HEK293 (cell line): ENCODE results near the gene FCMR.

Source experiments
- CTCF ChIA-PET: fragments of 350-600 bp; formaldehyde crosslinking; extraction: SDS; loops from one replicate; lab custom pipeline; 2021; ENCODE audit warnings: antibody characterized with exemption; lab: Yijun Ruan, JAX
- POLR2A ChIA-PET: fragments of 300-600 bp; formaldehyde crosslinking; extraction: SDS; loops from one replicate; lab custom pipeline; 2020; ENCODE audit warnings: antibody characterized with exemption, inconsistent platforms; lab: Yijun Ruan, JAX
- H3K27ac ChIP-seq: fragments of 200-500 bp; sonication (Bioruptor generic); 2 replicates; pipeline ENCODE4 v1.5.1; 2014; ENCODE audit warnings: low read depth, low read length, control low read depth, inconsistent platforms; ENCODE audit errors: extremely low read depth
- H3K36me3 ChIP-seq, 2 experiments: fragments of 200-500 bp in 1 of 2; sonication (Bioruptor generic) in 1 of 2; 1 replicate in 1 of 2; 2 replicates in 1 of 2; pipeline ENCODE4 v1.5.1; 2014 to 2017; ENCODE audit warnings: inconsistent platforms in 2 of 2, low read length in 2 of 2; ENCODE audit not compliant: control insufficient read depth in 2 of 2, insufficient read depth in 1 of 2
- H3K4me1 ChIP-seq: fragments of 200-500 bp; sonication (Bioruptor generic); 2 replicates; pipeline ENCODE4 v1.5.1; 2014; ENCODE audit warnings: mild to moderate bottlenecking, low read length, inconsistent platforms; ENCODE audit not compliant: control insufficient read depth, insufficient read depth
- H3K4me3 ChIP-seq: 2 replicates; pipeline ENCODE4 v1.5.1; 2011; ENCODE audit warnings: low read depth, mild to moderate bottlenecking, control low read depth, low read length, moderate library complexity
- H3K9me3 ChIP-seq: fragments of 200-500 bp; sonication (Bioruptor generic); 2 replicates; pipeline ENCODE4 v1.5.1; 2014; ENCODE audit warnings: low read depth, low read length, inconsistent platforms; ENCODE audit not compliant: control insufficient read depth, insufficient read depth
- GLIS1 ChIP-seq: fragments of 450-650 bp; formaldehyde crosslinking; IDR thresholded peaks from 2 replicates; pipeline ENCODE4 v1.5.1; 2016; ENCODE audit warnings: missing biosample characterization, missing genetic modification characterization
- HOXA7 ChIP-seq: sonication (generic); formaldehyde crosslinking; IDR thresholded peaks from 2 replicates; pipeline ENCODE4 v1.8.1; 2022; ENCODE audit warnings: missing genetic modification reagents, borderline replicate concordance
- PRDM1 ChIP-seq: fragments of 450-650 bp; formaldehyde crosslinking; IDR thresholded peaks from 2 replicates; pipeline ENCODE4; 2016; ENCODE audit warnings: missing biosample characterization, missing genetic modification characterization
- TRIM28 ChIP-seq: IDR thresholded peaks from 2 replicates; pipeline ENCODE4 v1.6.1; 2011; ENCODE audit warnings: low read length, control low read depth, borderline replicate concordance
- ZBTB17 ChIP-seq: fragments of 450-650 bp; formaldehyde crosslinking; IDR thresholded peaks from 2 replicates; pipeline ENCODE4 v1.5.1; 2016; ENCODE audit warnings: missing biosample characterization, missing genetic modification characterization
- ZBTB21 ChIP-seq: fragments of 450-650 bp; formaldehyde crosslinking; IDR thresholded peaks from 2 replicates; pipeline ENCODE4 v1.5.1; 2017; ENCODE audit warnings: missing biosample characterization, missing genetic modification characterization
- ZNF114 ChIP-seq: fragments of 450-650 bp; formaldehyde crosslinking; IDR thresholded peaks from 2 replicates; pipeline ENCODE4 v1.5.0; 2017; ENCODE audit warnings: missing biosample characterization, missing genetic modification characterization
- ZNF155 ChIP-seq: fragments of 450-650 bp; formaldehyde crosslinking; IDR thresholded peaks from 2 replicates; pipeline ENCODE4 v1.5.1; 2016; ENCODE audit warnings: missing biosample characterization, missing genetic modification characterization
- ZNF214 ChIP-seq: fragments of 450-650 bp; formaldehyde crosslinking; IDR thresholded peaks from 2 replicates; pipeline ENCODE4 v1.5.1; 2017; ENCODE audit warnings: missing biosample characterization, mild to moderate bottlenecking, missing genetic modification characterization, borderline replicate concordance
- ZNF266 ChIP-seq: fragments of 450-650 bp; formaldehyde crosslinking; IDR thresholded peaks from 2 replicates; pipeline ENCODE4 v1.5.1; 2016; ENCODE audit warnings: missing biosample characterization, missing genetic modification characterization, low read depth
- ZNF274 ChIP-seq, 2 experiments: fragments of 200-500 bp in 1 of 2; fragments of 450-650 bp in 1 of 2; sonication (Bioruptor generic) in 1 of 2; formaldehyde crosslinking in 1 of 2; IDR thresholded peaks; 2 replicates each; pipeline versions ENCODE4 v1.5.1 to v1.6.1; 2014 to 2016; ENCODE audit warnings: borderline replicate concordance in 1 of 2, inconsistent platforms in 1 of 2, low read length in 1 of 2, missing biosample characterization in 1 of 2, missing genetic modification characterization in 1 of 2
- ZNF654 ChIP-seq: fragments of 450-650 bp; formaldehyde crosslinking; IDR thresholded peaks from 2 replicates; pipeline ENCODE4 v1.5.1; 2016; ENCODE audit warnings: low read depth, missing biosample characterization, missing genetic modification characterization
- ZNF660 ChIP-seq: fragments of 450-650 bp; IDR thresholded peaks from 2 replicates; pipeline ENCODE4 v1.5.1; 2018; ENCODE audit warnings: missing biosample characterization, mild to moderate bottlenecking, missing genetic modification characterization
- ZSCAN23 ChIP-seq: fragments of 450-650 bp; formaldehyde crosslinking; IDR thresholded peaks from 2 replicates; pipeline ENCODE4 v1.5.1; 2016; ENCODE audit warnings: missing biosample characterization, missing genetic modification characterization
- TF ChIP-seq, protein P1 (sequence below): fragments of 450-650 bp; formaldehyde crosslinking; IDR thresholded peaks from 2 replicates; pipeline ENCODE4 v1.5.0; 2017; ENCODE audit warnings: missing biosample characterization, missing genetic modification characterization, borderline replicate concordance
- TF ChIP-seq, protein P2 (sequence below): fragments of 450-650 bp; formaldehyde crosslinking; IDR thresholded peaks from 2 replicates; pipeline ENCODE4 v1.5.1; 2016; ENCODE audit warnings: missing biosample characterization, missing genetic modification characterization
- TF ChIP-seq, protein P3 (sequence below): fragments of 450-650 bp; formaldehyde crosslinking; IDR thresholded peaks from 2 replicates; pipeline ENCODE4 v1.5.1; 2016; ENCODE audit warnings: missing biosample characterization, missing genetic modification characterization

Gene FCMR

DNA sequence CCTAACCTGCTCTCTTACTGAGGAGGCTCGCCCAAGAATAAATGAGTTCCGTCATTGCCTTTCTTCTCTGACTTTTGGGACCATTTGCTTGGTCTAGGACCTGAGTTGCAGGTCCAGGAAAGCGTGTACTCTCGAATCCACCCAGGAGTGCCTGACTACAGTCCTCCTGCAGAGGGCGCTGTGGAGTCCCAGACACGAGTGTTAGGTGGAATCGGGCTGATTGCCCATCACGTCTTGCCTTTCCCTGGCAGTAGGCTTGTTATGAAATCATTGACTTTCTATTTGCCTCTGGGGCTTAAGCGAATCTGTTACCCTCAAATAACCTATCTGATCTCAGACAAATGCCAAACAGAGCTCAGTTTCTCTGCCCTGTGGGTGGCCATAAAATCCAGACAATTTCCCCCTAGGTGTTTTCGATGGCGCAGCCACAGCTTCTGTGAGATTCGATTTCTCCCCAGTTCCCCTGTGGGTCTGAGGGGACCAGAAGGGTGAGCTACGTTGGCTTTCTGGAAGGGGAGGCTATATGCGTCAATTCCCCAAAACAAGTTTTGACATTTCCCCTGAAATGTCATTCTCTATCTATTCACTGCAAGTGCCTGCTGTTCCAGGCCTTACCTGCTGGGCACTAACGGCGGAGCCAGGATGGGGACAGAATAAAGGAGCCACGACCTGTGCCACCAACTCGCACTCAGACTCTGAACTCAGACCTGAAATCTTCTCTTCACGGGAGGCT lies 56.6 kb downstream of the FCMR start, which contains the start of gene IL20:
TSS of gene IL20 (plus strand) at position 685 of the 733 bp plus-strand sequence. CDS start 230 bp downstream, outside the sequence.
- H3K4me1 ChIP-seq = no peaks in the 10 kb centered on the region
- no peak within 1 kb of the TSS for H3K27ac ChIP-seq
- CTCF ChIA-PET = interaction anchor here (0.6 to 2.8 kb wide), 32 partner anchors 8 to 386 kb away, joined by 3 to 27 read pairs (median 5); no protein-coding TSS in a partner anchor
- no peak within 1 kb of the TSS for H3K4me3 ChIP-seq
- POLR2A ChIA-PET = no interaction called here
- no peaks in the 10 kb centered on the region for H3K9me3 ChIP-seq
- TF ChIP-seq, protein P1, sequence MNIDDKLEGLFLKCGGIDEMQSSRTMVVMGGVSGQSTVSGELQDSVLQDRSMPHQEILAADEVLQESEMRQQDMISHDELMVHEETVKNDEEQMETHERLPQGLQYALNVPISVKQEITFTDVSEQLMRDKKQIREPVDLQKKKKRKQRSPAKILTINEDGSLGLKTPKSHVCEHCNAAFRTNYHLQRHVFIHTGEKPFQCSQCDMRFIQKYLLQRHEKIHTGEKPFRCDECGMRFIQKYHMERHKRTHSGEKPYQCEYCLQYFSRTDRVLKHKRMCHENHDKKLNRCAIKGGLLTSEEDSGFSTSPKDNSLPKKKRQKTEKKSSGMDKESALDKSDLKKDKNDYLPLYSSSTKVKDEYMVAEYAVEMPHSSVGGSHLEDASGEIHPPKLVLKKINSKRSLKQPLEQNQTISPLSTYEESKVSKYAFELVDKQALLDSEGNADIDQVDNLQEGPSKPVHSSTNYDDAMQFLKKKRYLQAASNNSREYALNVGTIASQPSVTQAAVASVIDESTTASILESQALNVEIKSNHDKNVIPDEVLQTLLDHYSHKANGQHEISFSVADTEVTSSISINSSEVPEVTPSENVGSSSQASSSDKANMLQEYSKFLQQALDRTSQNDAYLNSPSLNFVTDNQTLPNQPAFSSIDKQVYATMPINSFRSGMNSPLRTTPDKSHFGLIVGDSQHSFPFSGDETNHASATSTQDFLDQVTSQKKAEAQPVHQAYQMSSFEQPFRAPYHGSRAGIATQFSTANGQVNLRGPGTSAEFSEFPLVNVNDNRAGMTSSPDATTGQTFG (tag by site-specific recombination) = no peak
- no peak for TF ChIP-seq TRIM28
- TF ChIP-seq, protein P2, sequence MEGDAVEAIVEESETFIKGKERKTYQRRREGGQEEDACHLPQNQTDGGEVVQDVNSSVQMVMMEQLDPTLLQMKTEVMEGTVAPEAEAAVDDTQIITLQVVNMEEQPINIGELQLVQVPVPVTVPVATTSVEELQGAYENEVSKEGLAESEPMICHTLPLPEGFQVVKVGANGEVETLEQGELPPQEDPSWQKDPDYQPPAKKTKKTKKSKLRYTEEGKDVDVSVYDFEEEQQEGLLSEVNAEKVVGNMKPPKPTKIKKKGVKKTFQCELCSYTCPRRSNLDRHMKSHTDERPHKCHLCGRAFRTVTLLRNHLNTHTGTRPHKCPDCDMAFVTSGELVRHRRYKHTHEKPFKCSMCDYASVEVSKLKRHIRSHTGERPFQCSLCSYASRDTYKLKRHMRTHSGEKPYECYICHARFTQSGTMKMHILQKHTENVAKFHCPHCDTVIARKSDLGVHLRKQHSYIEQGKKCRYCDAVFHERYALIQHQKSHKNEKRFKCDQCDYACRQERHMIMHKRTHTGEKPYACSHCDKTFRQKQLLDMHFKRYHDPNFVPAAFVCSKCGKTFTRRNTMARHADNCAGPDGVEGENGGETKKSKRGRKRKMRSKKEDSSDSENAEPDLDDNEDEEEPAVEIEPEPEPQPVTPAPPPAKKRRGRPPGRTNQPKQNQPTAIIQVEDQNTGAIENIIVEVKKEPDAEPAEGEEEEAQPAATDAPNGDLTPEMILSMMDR (tag by site-specific recombination) = peak; percentile 68
- peak; percentile 42 for TF ChIP-seq ZNF654 (tag by site-specific recombination)
- TF ChIP-seq PRDM1 (tag by site-specific recombination) = 0 out of 2 replicates have a peak, but pooled peaks have one; percentile 29
- peak; percentile 83 for TF ChIP-seq ZNF660
- TF ChIP-seq ZBTB17 (tag by site-specific recombination) = peak; percentile 55
- TF ChIP-seq ZSCAN23 = no peak
- H3K36me3 ChIP-seq = no peaks in the 10 kb centered on the region

DNA sequence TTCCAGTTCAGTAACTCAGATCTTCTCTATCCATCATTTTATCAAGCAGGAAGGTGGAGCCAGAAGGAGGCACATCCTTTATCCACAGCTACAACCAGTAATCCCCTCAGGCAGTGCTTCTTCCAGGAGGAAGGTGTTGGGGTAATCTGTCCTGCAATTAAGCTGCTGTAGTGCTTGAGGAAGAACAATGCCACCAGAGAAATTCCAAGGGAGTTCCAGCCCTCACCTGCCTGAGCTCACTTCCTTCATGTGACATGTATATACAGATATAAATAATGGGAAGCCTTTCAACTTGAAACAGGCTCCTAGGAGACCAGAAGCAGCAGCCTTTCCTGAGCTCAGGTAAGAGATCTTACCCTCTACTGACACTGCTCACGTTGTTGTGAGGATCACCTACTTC lies 58.5 kb downstream of the FCMR start:
- no peaks in the 10 kb centered on the region for H3K36me3 ChIP-seq
- no peak overlapping the region for H3K4me3 ChIP-seq
- H3K9me3 ChIP-seq = no peaks in the 10 kb centered on the region
- TF ChIP-seq ZBTB21 (tag by site-specific recombination) (no peak), HOXA7 (CRISPR knock-in tag) (no peak), ZNF214 (tag by site-specific recombination) (no peak), ZNF155 (tag by site-specific recombination) (no peak), ZNF274 (IDR thresholded peaks at IDR 0.05; ENCODE audit: low read length) (no peak), ZNF274 (tag by site-specific recombination; IDR thresholded peaks at IDR 0.05; ENCODE audit: borderline replicate concordance) (no peak), GLIS1 (no peak), ZNF114 (tag by site-specific recombination) (no peak), ZNF266 (no peak)
- TF ChIP-seq, protein P3, sequence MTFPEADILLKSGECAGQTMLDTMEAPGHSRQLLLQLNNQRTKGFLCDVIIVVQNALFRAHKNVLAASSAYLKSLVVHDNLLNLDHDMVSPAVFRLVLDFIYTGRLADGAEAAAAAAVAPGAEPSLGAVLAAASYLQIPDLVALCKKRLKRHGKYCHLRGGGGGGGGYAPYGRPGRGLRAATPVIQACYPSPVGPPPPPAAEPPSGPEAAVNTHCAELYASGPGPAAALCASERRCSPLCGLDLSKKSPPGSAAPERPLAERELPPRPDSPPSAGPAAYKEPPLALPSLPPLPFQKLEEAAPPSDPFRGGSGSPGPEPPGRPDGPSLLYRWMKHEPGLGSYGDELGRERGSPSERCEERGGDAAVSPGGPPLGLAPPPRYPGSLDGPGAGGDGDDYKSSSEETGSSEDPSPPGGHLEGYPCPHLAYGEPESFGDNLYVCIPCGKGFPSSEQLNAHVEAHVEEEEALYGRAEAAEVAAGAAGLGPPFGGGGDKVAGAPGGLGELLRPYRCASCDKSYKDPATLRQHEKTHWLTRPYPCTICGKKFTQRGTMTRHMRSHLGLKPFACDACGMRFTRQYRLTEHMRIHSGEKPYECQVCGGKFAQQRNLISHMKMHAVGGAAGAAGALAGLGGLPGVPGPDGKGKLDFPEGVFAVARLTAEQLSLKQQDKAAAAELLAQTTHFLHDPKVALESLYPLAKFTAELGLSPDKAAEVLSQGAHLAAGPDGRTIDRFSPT (tag by site-specific recombination) = no peak
- TF ChIP-seq, protein P1 (tag by site-specific recombination) = no peak
- POLR2A ChIA-PET = interaction anchor here (0.5 kb wide), 1 partner anchor 52 kb away, joined by 4 read pairs; no protein-coding TSS in a partner anchor
- H3K27ac ChIP-seq = no peak overlapping the region
- no peaks in the 10 kb centered on the region for H3K4me1 ChIP-seq
- CTCF ChIA-PET = interaction anchor here (0.7 to 2.8 kb wide), 2 partner anchors 49 to 65 kb away, joined by 3 to 18 read pairs; no protein-coding TSS in a partner anchor
